ENCODE measurements around the gene ARHGAP15. TPM values are rescaled to one million over a fixed set of nuclear protein-coding genes. Genes with fewer than 3 reads are reported as not detected.
A peak's percentile ranks its signal among the peaks of the same experiment; 100 is the strongest.

ARHGAP15 gene
- total RNA-seq, 3 donors from 2014 or later (not counting 1 experiment from before 2014, with no cell fraction given): 148 to 168 (median 165) TPM

DNA sequence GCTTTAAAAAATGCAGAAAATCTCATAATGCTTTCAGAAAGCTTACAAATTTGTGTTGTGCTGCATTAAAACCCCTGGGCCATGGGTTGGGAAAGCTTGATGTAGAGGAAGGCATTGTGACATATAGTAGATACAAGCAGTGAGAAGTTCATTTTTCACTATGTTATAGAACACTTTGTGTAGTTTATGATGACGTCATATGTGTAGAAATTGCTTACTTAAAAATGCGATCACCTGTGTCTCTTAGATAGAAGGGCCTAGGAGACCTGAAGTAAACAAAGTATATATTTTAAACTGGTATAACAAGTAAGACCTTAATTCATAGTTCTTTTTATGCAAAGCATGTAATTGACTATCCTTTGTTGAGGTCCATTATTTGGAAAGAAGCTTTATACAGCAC, 393.5 kb downstream of the ARHGAP15 start:
- WGBS (ENCODE audit: insufficient coverage): 100% methylated on average over 2 of the region's 2 CpGs
- DNase-seq: no peak
- H3K27ac Mint-ChIP-seq: peak overlapping the region in 1 of 2 donors; percentile 15
- H3K36me3 ChIP-seq (ENCODE audit: control insufficient read depth, insufficient read depth, low read length): peaks cover 39% of the 10 kb centered on the region
- H3K4me1 Mint-ChIP-seq: peaks cover 14 to 17% of the 10 kb centered on the region in 2 donors
- H3K9me3 Mint-ChIP-seq: no peaks in the 10 kb centered on the region
- H3K4me3 Mint-ChIP-seq: no peak overlapping the region
- H3K4me3 ChIP-seq (ENCODE audit: low read length): no peak overlapping the region
- intact Hi-C loops (cut with micrococcal nuclease): no loop called here
- H3K27me3 ChIP-seq (ENCODE audit: control insufficient read depth, insufficient read depth, low read length): no peaks in the 10 kb centered on the region
- no peak for TF ChIP-seq CTCF (IDR thresholded peaks at IDR 0.05)
- no peaks in the 10 kb centered on the region for H3K27me3 Mint-ChIP-seq (ENCODE audit: low read depth in 2 of 2)
- H3K36me3 Mint-ChIP-seq: peaks cover 20% of the 10 kb centered on the region
- H3K4me1 ChIP-seq (ENCODE audit: control insufficient read depth, insufficient read depth, low read length): no peaks in the 10 kb centered on the region
- ATAC-seq: no peak
- H3K9me3 ChIP-seq (ENCODE audit: control insufficient read depth, insufficient read depth, low read length): no peaks in the 10 kb centered on the region
- H3K27ac ChIP-seq (ENCODE audit: low read length): no peak overlapping the region

DNA sequence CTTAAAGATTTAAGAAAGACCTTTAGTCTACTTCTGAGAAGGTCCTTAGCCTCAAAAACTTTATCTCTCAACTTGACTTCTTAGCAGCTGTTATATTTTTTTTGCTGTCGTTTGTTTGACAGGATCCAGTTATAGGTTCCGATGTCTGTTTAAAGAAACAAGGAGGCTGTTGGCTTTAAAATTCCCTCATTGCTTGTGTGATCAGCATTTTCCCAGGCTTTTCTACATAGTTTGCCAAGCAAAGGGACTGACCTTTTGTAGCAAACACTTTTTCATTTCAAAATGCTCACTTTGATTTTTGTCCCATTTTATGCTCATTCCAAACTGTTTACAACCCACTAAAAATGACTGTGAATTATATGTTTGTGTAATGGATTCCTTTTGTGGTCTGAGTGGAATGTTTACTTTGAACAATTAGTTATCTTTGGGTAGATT, 394.9 kb downstream of the ARHGAP15 start:
- Mint-ChIP-seq H3K27ac (no peak overlapping the region), H3K27me3 (ENCODE audit: low read depth in 2 of 2) (no peaks in the 10 kb centered on the region), H3K4me1 (peaks cover 22 to 27% of the 10 kb centered on the region in 2 donors), H3K4me3 (no peak overlapping the region), H3K9me3 (no peaks in the 10 kb centered on the region), H3K36me3 (peaks cover 20% of the 10 kb centered on the region)
- Histone ChIP-seq H3K4me3 (ENCODE audit: low read length) (no peak overlapping the region), H3K36me3 (ENCODE audit: control insufficient read depth, insufficient read depth, low read length) (peaks cover 36% of the 10 kb centered on the region), H3K27me3 (ENCODE audit: control insufficient read depth, insufficient read depth, low read length) (no peaks in the 10 kb centered on the region), H3K27ac (ENCODE audit: low read length) (no peak overlapping the region), H3K9me3 (ENCODE audit: control insufficient read depth, insufficient read depth, low read length) (no peaks in the 10 kb centered on the region), H3K4me1 (ENCODE audit: control insufficient read depth, insufficient read depth, low read length) (no peaks in the 10 kb centered on the region)
- no peak for TF ChIP-seq CTCF (IDR thresholded peaks at IDR 0.05)
- DNase-seq (no peak), ATAC-seq (no peak)
- 100% methylated on average over 2 of the region's 2 CpGs for WGBS (ENCODE audit: insufficient coverage)
- intact Hi-C loops (cut with micrococcal nuclease): no loop called here

DNA sequence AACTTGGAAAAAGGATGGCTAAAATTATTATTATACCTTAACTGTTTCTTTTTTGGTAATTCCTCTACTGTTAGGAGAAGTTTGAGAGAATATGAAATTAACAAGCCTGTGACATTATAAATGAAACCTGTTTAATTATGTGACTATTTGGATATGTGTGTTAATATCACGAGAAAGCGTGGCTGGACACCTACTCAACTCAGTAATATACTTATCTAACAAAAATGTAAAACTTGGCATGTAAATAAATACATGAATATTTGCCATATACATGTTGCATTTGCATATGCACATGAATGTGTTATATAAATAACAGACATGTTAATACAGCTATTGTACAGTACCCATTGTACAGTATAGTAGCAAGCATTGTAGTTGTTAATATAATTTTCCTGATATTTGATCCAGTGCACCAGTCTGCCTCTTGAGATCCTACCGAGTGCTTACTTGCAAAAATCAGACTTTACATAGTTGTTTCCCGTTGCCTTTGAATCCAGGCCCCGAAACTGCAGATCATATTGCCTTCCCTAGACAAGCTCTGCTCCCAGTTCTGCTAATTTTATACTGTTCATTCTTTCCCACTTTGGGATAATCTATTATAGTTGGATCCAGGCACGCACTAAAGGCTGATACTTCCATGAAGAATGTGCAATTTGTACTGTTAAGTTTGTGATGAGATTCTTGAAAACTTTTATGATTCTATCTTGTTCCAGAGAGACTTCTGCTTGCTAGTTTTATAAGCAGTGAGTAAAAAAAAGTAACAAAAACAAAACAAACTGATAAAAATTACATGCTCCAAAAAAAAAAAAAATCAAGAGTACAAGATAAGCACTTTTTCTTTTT, 395.6 kb downstream of the ARHGAP15 start:
- no peaks in the 10 kb centered on the region for H3K4me1 ChIP-seq (ENCODE audit: control insufficient read depth, insufficient read depth, low read length)
- H3K27me3 ChIP-seq (ENCODE audit: control insufficient read depth, insufficient read depth, low read length): no peaks in the 10 kb centered on the region
- no peak overlapping the region for H3K4me3 Mint-ChIP-seq
- no peaks in the 10 kb centered on the region for H3K9me3 ChIP-seq (ENCODE audit: control insufficient read depth, insufficient read depth, low read length)
- peaks cover 29 to 34% of the 10 kb centered on the region in 2 donors for H3K4me1 Mint-ChIP-seq
- no peaks in the 10 kb centered on the region for H3K9me3 Mint-ChIP-seq
- TF ChIP-seq CTCF (IDR thresholded peaks at IDR 0.05): no peak
- ATAC-seq (no peak), DNase-seq (no peak)
- no peak overlapping the region for H3K27ac ChIP-seq (ENCODE audit: low read length)
- no peaks in the 10 kb centered on the region for H3K27me3 Mint-ChIP-seq (ENCODE audit: low read depth in 2 of 2)
- H3K36me3 ChIP-seq (ENCODE audit: control insufficient read depth, insufficient read depth, low read length): peaks cover 35% of the 10 kb centered on the region
- no peak overlapping the region for H3K4me3 ChIP-seq (ENCODE audit: low read length)
- H3K27ac Mint-ChIP-seq: peak overlapping the region in 1 of 2 donors; percentile 27
- 91% methylated on average over 3 of the region's 6 CpGs for WGBS (ENCODE audit: insufficient coverage)
- peaks cover 17% of the 10 kb centered on the region for H3K36me3 Mint-ChIP-seq
- intact Hi-C loops (cut with micrococcal nuclease): no loop called here

Measured in natural killer cell (primary cell).